CD14-positive monocyte (primary cell): Measurements from ENCODE around the gene C5orf58. TPM values are rescaled to one million over a fixed set of nuclear protein-coding genes. Genes with fewer than 3 reads are reported as not detected.

ENCODE experiments used
- DNase-seq, 3 donors: peaks; one replicate each; pipeline ENCODE4 v3.0.0-alpha.2; 2011 to 2022
- H2AFZ ChIP-seq: 2 replicates; pipeline ENCODE4 v1.6.0; 2012; ENCODE audit warnings: mild to moderate bottlenecking, low read depth, low read length, inconsistent platforms; ENCODE audit not compliant: insufficient read depth, poor library complexity, severe bottlenecking
- H3K27ac ChIP-seq, 2 donors: 1 replicate in 1 of 2; 2 replicates in 1 of 2; pipeline ENCODE4 v1.5.1; 2012 to 2013; ENCODE audit warnings: low read length in 2 of 2, control low read depth in 1 of 2, inconsistent platforms in 1 of 2, low read depth in 1 of 2, mild to moderate bottlenecking in 1 of 2
- H3K27me3 ChIP-seq, 2 donors: one replicate each; pipeline versions ENCODE4 v1.6.0 to v1.6.1; 2011 to 2013; ENCODE audit warnings: low read length in 2 of 2; ENCODE audit not compliant: control insufficient read depth in 2 of 2, insufficient read depth in 2 of 2
- H3K36me3 ChIP-seq, 2 donors: replicated peaks in 1 of 2; 1 replicate in 1 of 2; 2 replicates in 1 of 2; pipeline versions ENCODE4 v1.5.1 to v1.6.1; 2012 to 2013; ENCODE audit warnings: low read length in 2 of 2, control low read depth in 1 of 2, inconsistent platforms in 1 of 2, mild to moderate bottlenecking in 1 of 2; ENCODE audit not compliant: insufficient read depth in 2 of 2, control insufficient read depth in 1 of 2
- H3K4me1 ChIP-seq, 2 donors: 1 replicate in 1 of 2; 2 replicates in 1 of 2; pipeline versions ENCODE4 v1.5.1 to v1.6.1; 2012 to 2013; ENCODE audit warnings: low read length in 2 of 2, control low read depth in 1 of 2, inconsistent platforms in 1 of 2, mild to moderate bottlenecking in 1 of 2, moderate library complexity in 1 of 2; ENCODE audit not compliant: insufficient read depth in 2 of 2, control insufficient read depth in 1 of 2
- H3K4me2 ChIP-seq: replicated peaks from 2 replicates; pipeline ENCODE3; 2012; ENCODE audit warnings: low read length, moderate library complexity, mild to moderate bottlenecking; ENCODE audit not compliant: poor library complexity, severe bottlenecking; ENCODE audit errors: extremely low read depth
- H3K4me3 ChIP-seq, 3 experiments: fragments of 200-600 bp in 1 of 3; sonication (generic) in 1 of 3; replicated peaks in 1 of 3; 1 replicate in 2 of 3; 2 replicates in 1 of 3; pipeline ENCODE4 v1.5.1; 2011 to 2013; ENCODE audit warnings: low read length in 3 of 3, mild to moderate bottlenecking in 3 of 3, control low read depth in 2 of 3, low read depth in 2 of 3, inconsistent platforms in 1 of 3, moderate library complexity in 1 of 3
- H3K79me2 ChIP-seq: 2 replicates; pipeline ENCODE4 v1.6.0; 2012; ENCODE audit warnings: mild to moderate bottlenecking, control low read depth, inconsistent platforms, low read length, moderate library complexity; ENCODE audit not compliant: insufficient read depth
- H3K9ac ChIP-seq: 2 replicates; pipeline ENCODE4 v1.6.0; 2017; ENCODE audit warnings: low read length, mild to moderate bottlenecking; ENCODE audit not compliant: insufficient read depth, poor library complexity, severe bottlenecking
- H3K9me3 ChIP-seq, 2 donors: replicated peaks in 1 of 2; 1 replicate in 1 of 2; 2 replicates in 1 of 2; pipeline versions ENCODE4 v1.5.1 to v1.6.1; 2012 to 2013; ENCODE audit warnings: low read length in 2 of 2, control low read depth in 1 of 2; ENCODE audit not compliant: control insufficient read depth in 1 of 2, insufficient read depth in 1 of 2
- H4K20me1 ChIP-seq: 2 replicates; pipeline ENCODE4 v1.6.0; 2012; ENCODE audit warnings: mild to moderate bottlenecking, low read length, control low read depth, moderate library complexity; ENCODE audit not compliant: insufficient read depth
- H3K27ac Mint-ChIP-seq, 7 donors: one replicate each; pipeline ENCODE4 v1.8.0; 2020; ENCODE audit warnings: mild to moderate bottlenecking in 7 of 7, mixed read lengths in 7 of 7, moderate library complexity in 6 of 7, inconsistent platforms in 2 of 7
- H3K27me3 Mint-ChIP-seq, 3 donors: one replicate each; pipeline ENCODE4 v1.8.0; 2021 to 2022; ENCODE audit warnings: low read depth in 3 of 3, mild to moderate bottlenecking in 3 of 3, mixed read lengths in 3 of 3, moderate library complexity in 3 of 3, inconsistent platforms in 1 of 3
- H3K36me3 Mint-ChIP-seq, 2 donors: one replicate each; pipeline ENCODE4 v1.8.0; 2020; ENCODE audit warnings: mixed read lengths in 2 of 2, inconsistent platforms in 1 of 2, mild to moderate bottlenecking in 1 of 2
- H3K4me1 Mint-ChIP-seq: one replicate; pipeline ENCODE4 v1.8.0; 2020; ENCODE audit warnings: mild to moderate bottlenecking, mixed read lengths
- H3K4me3 Mint-ChIP-seq, 2 donors: one replicate each; pipeline ENCODE4 v1.8.0; 2020; ENCODE audit warnings: mild to moderate bottlenecking in 2 of 2, mixed read lengths in 2 of 2, moderate library complexity in 1 of 2
- H3K9me3 Mint-ChIP-seq, 7 donors: one replicate each; pipeline ENCODE4 v1.8.0; 2020 to 2022; ENCODE audit warnings: mixed read lengths in 7 of 7, mild to moderate bottlenecking in 6 of 7, moderate library complexity in 6 of 7, inconsistent platforms in 2 of 7
- CTCF ChIP-seq: fragments of 200-600 bp; IDR thresholded peaks from one replicate; pipeline ENCODE4 v1.8.0; 2022; ENCODE audit warnings: antibody characterized with exemption, mild to moderate bottlenecking
- WGBS: methylation state at CpG from one replicate; pipeline ENCODE4 v1.1.5; 2013; ENCODE audit warnings: missing lambda C conversion rate; ENCODE audit not compliant: insufficient coverage; 5-methylcytosine and 5-hydroxymethylcytosine counted together
- intact Hi-C, 2 donors: fragments of 100-400 bp; cut with micrococcal nuclease; formaldehyde crosslinking; loops; one replicate each; pipeline versions ENCODE4 v1.15.0 to v1.15.1; 2023
- polyA plus RNA-seq, 3 donors: library from polyadenylated mRNA; depleted of rRNA in 1 of 3; unstranded in 2 of 3; stranded (reverse) in 1 of 3; fragments of 300-500 nt in 2 of 3; fragments of >200 nt in 1 of 3; fragmentation: Illumina TruSeq in 2 of 3; gene quantifications; 1 replicate in 2 of 3; 2 replicates in 1 of 3; pipeline ENCODE4 v1.2.3, GENCODE V29; 2012 to 2021

C5orf58 gene
- polyA plus RNA-seq, 3 donors, result 0.46 TPM; not detected in 2

DNA sequence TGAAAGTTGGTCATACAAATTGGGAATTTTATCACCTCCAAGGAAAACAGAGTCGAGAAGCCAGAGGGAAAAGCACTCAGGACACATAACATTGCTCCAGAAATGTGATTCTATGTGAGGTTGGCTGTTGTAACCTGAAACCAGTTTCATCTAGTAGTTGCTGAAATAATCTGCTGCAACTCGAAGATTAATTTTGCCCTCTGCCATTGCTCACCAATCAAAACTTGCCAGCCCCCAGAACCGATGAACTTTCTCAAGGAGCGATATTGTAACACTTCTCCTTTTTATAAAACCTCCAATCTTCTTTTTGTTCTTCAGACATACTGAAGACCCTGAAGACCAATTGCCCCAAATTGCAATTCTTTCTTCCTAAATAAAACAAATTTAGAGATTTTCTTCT lies 31.1 kb downstream of the C5orf58 start:
- Histone ChIP-seq H3K36me3 (peaks cover 94 to 95% of the 10 kb centered on the region in 2 donors), H3K4me1 (peaks cover 13 to 14% of the 10 kb centered on the region in 2 donors), H3K27ac (no peak overlapping the region), H2AFZ (no peak overlapping the region), H3K4me2 (no peak overlapping the region), H3K79me2 (peaks cover 46% of the 10 kb centered on the region), H3K9ac (no peak overlapping the region), H3K27me3 (no peaks in the 10 kb centered on the region), H3K9me3 (no peaks in the 10 kb centered on the region), H3K4me3 (no peak overlapping the region), H4K20me1 (peaks cover 99% of the 10 kb centered on the region)
- no peak for TF ChIP-seq CTCF
- Mint-ChIP-seq H3K4me1 (peaks cover 16% of the 10 kb centered on the region), H3K9me3 (peaks cover 0 to under 1% (median 0%) of the 10 kb centered on the region in 7 donors), H3K36me3 (peaks cover 95 to 99% of the 10 kb centered on the region in 2 donors), H3K27ac (peak overlapping the region in 1 of 7 donors; percentile 58), H3K4me3 (no peak overlapping the region), H3K27me3 (peaks cover 0 to 1% (median 0%) of the 10 kb centered on the region in 3 donors)
- DNase-seq, result no peak
- intact Hi-C loops, result no loop called here
- WGBS, result 81% methylated on average over 3 of the region's 4 CpGs

GRCh38 chr5:170265522-170265921 lies 32.7 kb downstream of the C5orf58 start:
- Histone ChIP-seq H3K4me3 (no peak overlapping the region), H3K4me2 (no peak overlapping the region), H3K4me1 (peaks cover 30% of the 10 kb centered on the region in 2 donors), H3K79me2 (peaks cover 46% of the 10 kb centered on the region), H3K27me3 (no peaks in the 10 kb centered on the region), H3K36me3 (peaks cover 84 to 91% of the 10 kb centered on the region in 2 donors), H3K9me3 (no peaks in the 10 kb centered on the region), H2AFZ (no peak overlapping the region), H3K9ac (no peak overlapping the region), H4K20me1 (peaks cover 97% of the 10 kb centered on the region), H3K27ac (peak overlapping the region in 1 of 2 donors; percentile 20)
- peaks cover 93 to 96% of the 10 kb centered on the region in 2 donors for H3K36me3 Mint-ChIP-seq
- peaks cover 0 to 1% (median 0%) of the 10 kb centered on the region in 3 donors for H3K27me3 Mint-ChIP-seq
- H3K9me3 Mint-ChIP-seq, result peaks cover 0 to 2% (median 0%) of the 10 kb centered on the region in 7 donors
- H3K4me3 Mint-ChIP-seq, result no peak overlapping the region
- peak overlapping the region in 2 of 7 donors; percentile 19 to 54 for H3K27ac Mint-ChIP-seq
- no peak for TF ChIP-seq CTCF
- no peak for DNase-seq
- 38% methylated on average over 3 of the region's 5 CpGs for WGBS
- peaks cover 31% of the 10 kb centered on the region for H3K4me1 Mint-ChIP-seq
- intact Hi-C loops, result loop anchor here (5.0 kb wide), 5 partner anchors 37 to 157 kb away; no protein-coding TSS in a partner anchor
